ENCODE results near the gene IFITM5. TPM values are rescaled to one million over a fixed set of nuclear protein-coding genes. Genes with fewer than 3 reads are reported as not detected.

Gene IFITM5
- total and polyA plus RNA-seq, 2 of the 8 experiments (the other 6 are each of a cell fraction or from before 2014, with no cell fraction given) = not detected

DNA sequence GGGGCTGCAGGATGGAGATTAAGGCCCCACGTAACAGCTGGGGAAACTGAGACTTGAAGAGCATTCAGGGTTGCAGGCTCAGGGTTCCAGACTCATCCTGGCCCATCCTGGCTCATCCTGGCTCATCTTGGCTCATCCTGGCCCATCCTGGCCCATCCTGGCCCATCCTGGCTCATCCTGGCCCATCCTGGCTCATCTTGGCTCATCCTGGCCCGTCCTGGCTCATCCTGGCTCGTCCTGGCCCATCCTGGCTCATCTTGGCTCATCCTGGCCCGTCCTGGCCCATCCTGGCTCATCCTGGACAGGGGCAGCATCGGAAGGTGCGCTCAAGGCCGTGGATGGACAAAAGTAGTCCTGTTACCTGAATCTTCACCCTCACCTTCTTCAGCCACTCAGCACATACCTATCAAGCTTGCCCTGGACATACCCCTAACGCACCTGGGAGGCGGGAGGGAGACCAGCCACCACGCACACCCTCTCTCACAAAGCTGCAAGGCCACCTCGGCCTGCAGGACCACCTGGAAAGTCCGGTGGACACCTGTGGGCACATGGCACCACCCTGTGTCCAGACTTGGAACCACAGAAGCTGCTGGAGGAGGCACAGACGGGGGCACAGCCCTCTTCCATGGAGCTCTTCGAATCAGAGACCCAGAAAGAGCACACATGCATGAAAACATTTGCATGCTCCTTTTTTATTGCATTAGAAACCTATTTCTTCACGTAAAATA is 41.4 kb downstream of the IFITM5 start:
- no peak overlapping the region for H2AK5ac ChIP-seq (ENCODE audit: low read depth, low read length)
- H2AFZ ChIP-seq (ENCODE audit: low read length) = no peak overlapping the region
- H3K9me3 ChIP-seq (ENCODE audit: insufficient read depth in 2 of 2, low read depth in 1 of 2, low read length in 1 of 2) = no peaks in the 10 kb centered on the region
- H4K5ac ChIP-seq (ENCODE audit: insufficient read length, low read depth, low read length) = no peak overlapping the region
- no peak overlapping the region for H2BK12ac ChIP-seq (ENCODE audit: low read depth, low read length)
- H4K8ac ChIP-seq (ENCODE audit: extremely low read depth, insufficient read depth, low read length) = no peak overlapping the region
- H4K91ac ChIP-seq (replicated peaks; ENCODE audit: insufficient read length, low read length) = peak overlapping the region; percentile 42
- no peak overlapping the region for H3K4ac ChIP-seq (replicated peaks; ENCODE audit: insufficient read length, low read depth, low read length)
- H3K79me1 ChIP-seq (ENCODE audit: low read depth, low read length) = no peaks in the 10 kb centered on the region
- H2BK120ac ChIP-seq (replicated peaks; ENCODE audit: low read depth, low read length) = no peak overlapping the region
- FAIRE-seq (no peak), DNase-seq (ENCODE audit: low read depth in 1 of 2, low spot score in 2 of 2) (no peak)
- H4K20me1 ChIP-seq (replicated peaks in 1 of 2; ENCODE audit: control insufficient read depth in 1 of 2, insufficient read depth in 2 of 2, low read length in 2 of 2) = no peaks in the 10 kb centered on the region
- H3K27ac ChIP-seq (ENCODE audit: low read depth, low read length) = no peak overlapping the region
- H3K4me3 ChIP-seq (ENCODE audit: extremely low read depth in 1 of 4, insufficient read depth in 2 of 4, low read depth in 3 of 4, low read length in 4 of 4) = no peak overlapping the region
- 91% methylated on average over 14 of the region's 15 CpGs; no CpG with 5 or more reads in 1 of the 2 experiments for WGBS, 2 experiments (ENCODE audit: extremely low coverage in 1 of 2, insufficient coverage in 1 of 2, insufficient read length in 1 of 2, insufficient replicate concordance in 2 of 2, low coverage in 1 of 2, low lambda C conversion rate in 2 of 2, missing lambda C conversion rate in 1 of 2)
- no peak overlapping the region for H3K18ac ChIP-seq (ENCODE audit: extremely low read depth, low read length)
- peaks cover 6% of the 10 kb centered on the region; the same call in 1 of the 2 replicates for H3K23me2 ChIP-seq (ENCODE audit: low read depth, low read length)
- no peak overlapping the region for H3K4me2 ChIP-seq (ENCODE audit: insufficient read depth in 1 of 2, low read depth in 2 of 2, low read length in 2 of 2)
- POLR2A ChIA-PET (ENCODE audit: partially characterized antibody) = interaction anchor here (1.3 to 2.3 kb wide), 2 partner anchors 41 to 97 kb away, joined by 3 to 6 read pairs; partner anchors contain the start of gene IFITM5
- H2BK15ac ChIP-seq (ENCODE audit: low read length) = no peak overlapping the region
- H2BK5ac ChIP-seq (ENCODE audit: low read depth, low read length) = no peak overlapping the region
- TF ChIP-seq, protein P1, sequence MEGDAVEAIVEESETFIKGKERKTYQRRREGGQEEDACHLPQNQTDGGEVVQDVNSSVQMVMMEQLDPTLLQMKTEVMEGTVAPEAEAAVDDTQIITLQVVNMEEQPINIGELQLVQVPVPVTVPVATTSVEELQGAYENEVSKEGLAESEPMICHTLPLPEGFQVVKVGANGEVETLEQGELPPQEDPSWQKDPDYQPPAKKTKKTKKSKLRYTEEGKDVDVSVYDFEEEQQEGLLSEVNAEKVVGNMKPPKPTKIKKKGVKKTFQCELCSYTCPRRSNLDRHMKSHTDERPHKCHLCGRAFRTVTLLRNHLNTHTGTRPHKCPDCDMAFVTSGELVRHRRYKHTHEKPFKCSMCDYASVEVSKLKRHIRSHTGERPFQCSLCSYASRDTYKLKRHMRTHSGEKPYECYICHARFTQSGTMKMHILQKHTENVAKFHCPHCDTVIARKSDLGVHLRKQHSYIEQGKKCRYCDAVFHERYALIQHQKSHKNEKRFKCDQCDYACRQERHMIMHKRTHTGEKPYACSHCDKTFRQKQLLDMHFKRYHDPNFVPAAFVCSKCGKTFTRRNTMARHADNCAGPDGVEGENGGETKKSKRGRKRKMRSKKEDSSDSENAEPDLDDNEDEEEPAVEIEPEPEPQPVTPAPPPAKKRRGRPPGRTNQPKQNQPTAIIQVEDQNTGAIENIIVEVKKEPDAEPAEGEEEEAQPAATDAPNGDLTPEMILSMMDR (IDR thresholded peaks at IDR 0.05; ENCODE audit: control extremely low read depth in 1 of 3, insufficient read depth in 1 of 3, low read depth in 1 of 3, low read length in 3 of 3) = peak in 1 of 3 experiments; percentile 21; a peak in 1 of 4 replicates
- no peak for TF ChIP-seq SIX5 (IDR thresholded peaks at IDR 0.05; ENCODE audit: low read depth, low read length)
- peak; percentile 19 to 35 for TF ChIP-seq RAD21 (IDR thresholded peaks at IDR 0.05 in 1 of 2, conservative IDR thresholded peaks at IDR 0.05 in 1 of 2; ENCODE audit: low read depth in 2 of 2, low read length in 2 of 2)
- H3K14ac ChIP-seq (ENCODE audit: insufficient read length) = no peak overlapping the region
- no peak overlapping the region for H3K23ac ChIP-seq (ENCODE audit: insufficient read length)
- peaks cover 0 to 8% (median 3%) of the 10 kb centered on the region in 4 experiments; a peak in 4 of 8 replicates for H3K36me3 ChIP-seq (ENCODE audit: control insufficient read depth in 2 of 4, insufficient read depth in 4 of 4, low read length in 3 of 4)
- no peaks in the 10 kb centered on the region for H3K27me3 ChIP-seq (replicated peaks in 1 of 4; ENCODE audit: control insufficient read depth in 3 of 4, extremely low read depth in 1 of 4, insufficient read depth in 3 of 4, low read length in 3 of 4)
- CTCF ChIA-PET (ENCODE audit: partially characterized antibody) = interaction anchor here (0.7 to 2.3 kb wide), 8 partner anchors 8 to 54 kb away, joined by 3 to 7 read pairs (median 3); no protein-coding TSS in a partner anchor
- no peak overlapping the region for H3K9ac ChIP-seq (replicated peaks in 1 of 4; ENCODE audit: extremely low read depth in 1 of 4, low read depth in 3 of 4, low read length in 3 of 4)
- H3K79me2 ChIP-seq (ENCODE audit: control insufficient read depth in 1 of 2, insufficient read depth in 2 of 2, low read length in 2 of 2) = no peaks in the 10 kb centered on the region
- no peaks in the 10 kb centered on the region for H3K4me1 ChIP-seq (replicated peaks in 1 of 4; ENCODE audit: control insufficient read depth in 3 of 4, insufficient read depth in 4 of 4, low read length in 3 of 4)
- H2BK20ac ChIP-seq (ENCODE audit: low read length) = no peak overlapping the region
- H3K56ac ChIP-seq (replicated peaks; ENCODE audit: insufficient read length, low read depth, low read length) = no peak overlapping the region
